GM10847 (cell line): ENCODE results near the gene KRTAP29-1.

Source experiments
- POLR2A ChIP-seq: IDR thresholded peaks from 2 replicates; pipeline ENCODE4 v1.6.1; 2011; ENCODE audit not compliant: insufficient read length; ENCODE audit errors: extremely low read depth

KRTAP29-1 gene

GRCh38 chr17:41332239-41332638, 29.6 kb upstream of the KRTAP29-1 start:
- no peak for TF ChIP-seq POLR2A

- no peak for TF ChIP-seq POLR2A
Observed at GRCh38 chr17:41331606-41332005, 29.0 kb upstream of the KRTAP29-1 start.

- no peak for TF ChIP-seq POLR2A
Observed at GRCh38 chr17:41329279-41329948, 26.8 kb upstream of the KRTAP29-1 start.

- no peak for TF ChIP-seq POLR2A
Observed at GRCh38 chr17:41328207-41328606, 25.6 kb upstream of the KRTAP29-1 start.

- TF ChIP-seq POLR2A = no peak
Observed at GRCh38 chr17:41327411-41328120, 24.9 kb upstream of the KRTAP29-1 start.

- no peak for TF ChIP-seq POLR2A
Observed at GRCh38 chr17:41326173-41327145, 23.8 kb upstream of the KRTAP29-1 start.

GRCh38 chr17:41325611-41326010, 23.0 kb upstream of the KRTAP29-1 start:
- TF ChIP-seq POLR2A = no peak

- no peak for TF ChIP-seq POLR2A
Observed at GRCh38 chr17:41325126-41325525, 22.5 kb upstream of the KRTAP29-1 start.

GRCh38 chr17:41324180-41325075, 21.8 kb upstream of the KRTAP29-1 start:
- no peak for TF ChIP-seq POLR2A

- TF ChIP-seq POLR2A = no peak
Observed at GRCh38 chr17:41322903-41323895, 20.5 kb upstream of the KRTAP29-1 start.

GRCh38 chr17:41322094-41322902, 19.6 kb upstream of the KRTAP29-1 start:
- TF ChIP-seq POLR2A = no peak

GRCh38 chr17:41318231-41318630, 15.6 kb upstream of the KRTAP29-1 start:
- no peak for TF ChIP-seq POLR2A
